ENCODE results near the gene WIPF1. TPM values are rescaled to one million over a fixed set of nuclear protein-coding genes. Genes with fewer than 3 reads are reported as not detected.
A peak's percentile ranks its signal among the peaks of the same experiment; 100 is the strongest.

Gene WIPF1
- total RNA-seq, 1 donor from 2014 or later = 14.2 TPM

DNA sequence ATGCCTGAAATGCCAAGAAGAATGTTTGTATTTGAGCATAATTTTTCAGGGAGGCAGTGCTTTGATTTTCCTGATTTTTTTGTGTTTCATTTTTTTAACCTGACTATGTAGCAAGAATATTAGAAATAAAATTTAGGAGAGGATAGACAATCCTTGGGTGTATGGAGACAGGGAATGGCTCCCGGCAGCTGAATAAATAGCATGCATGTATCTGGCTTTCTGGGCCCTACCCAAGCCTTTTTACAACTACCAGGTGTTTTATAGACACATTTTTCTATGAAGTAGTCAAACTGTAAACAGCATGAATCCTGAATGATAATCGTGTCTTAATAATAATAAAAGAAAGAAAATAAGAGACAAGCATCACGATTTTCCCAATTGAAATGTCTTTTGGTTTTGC is 52.4 kb downstream of the WIPF1 start:
- DNase-seq (ENCODE audit: low read depth) = no peak

DNA sequence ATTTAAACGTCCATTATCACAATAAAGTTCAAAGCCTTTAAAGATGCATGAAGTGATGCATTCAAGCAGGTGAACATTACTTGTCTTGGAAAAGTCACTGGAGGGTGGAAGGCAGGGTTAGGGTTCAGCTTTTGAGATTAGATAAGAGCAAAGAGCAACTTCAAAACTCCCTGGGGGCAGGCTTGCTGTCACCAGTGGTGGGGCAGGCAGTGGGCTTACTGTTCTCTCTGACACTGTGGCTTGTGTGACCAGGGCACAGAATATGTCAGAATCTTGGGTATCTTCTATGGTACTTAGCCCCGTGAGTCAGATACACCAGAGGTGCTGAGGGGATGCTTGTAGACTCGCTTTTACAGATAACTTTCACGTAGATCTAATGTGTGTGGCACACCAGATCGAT is 52.8 kb downstream of the WIPF1 start:
- no peak for DNase-seq (ENCODE audit: low read depth)

DNA sequence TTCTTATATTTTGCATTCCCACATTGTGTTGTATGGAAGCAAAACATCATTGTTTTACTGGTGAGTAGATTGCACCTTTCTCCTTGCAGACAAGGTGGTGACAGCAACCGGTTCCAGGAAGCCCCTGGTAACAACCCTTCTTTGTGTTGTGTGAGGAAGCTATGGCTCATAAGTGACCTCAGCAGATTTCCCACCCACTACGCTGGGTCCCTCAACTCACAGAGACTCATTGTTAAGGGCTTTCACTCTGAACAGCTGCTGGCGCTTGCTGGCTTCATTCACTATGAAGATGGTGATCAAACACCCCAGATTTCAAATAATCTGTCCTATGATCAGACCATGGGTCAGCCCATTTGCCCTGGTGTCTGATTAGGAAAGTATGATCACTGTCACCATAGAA is 53.4 kb downstream of the WIPF1 start:
- DNase-seq (ENCODE audit: low read depth) = no peak

DNA sequence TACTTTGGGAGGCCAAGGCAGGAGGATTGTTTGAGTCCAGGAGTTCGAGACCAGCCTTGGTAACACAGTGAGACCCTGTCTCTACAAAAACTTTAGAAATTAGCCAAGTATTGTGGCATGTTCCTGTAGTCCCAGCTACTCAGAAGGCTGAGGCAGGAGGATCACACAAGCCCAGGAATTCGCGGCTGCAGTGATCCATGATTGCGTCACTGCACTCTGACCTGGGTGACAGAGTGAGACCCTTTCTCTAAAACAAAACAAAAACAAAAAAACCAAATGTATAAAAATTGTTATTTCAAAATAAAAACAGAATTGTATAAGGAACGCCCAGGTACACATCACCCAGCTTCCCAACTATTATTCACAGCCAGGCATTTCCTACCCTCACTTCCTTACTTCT is 56.7 kb downstream of the WIPF1 start:
- no peak for DNase-seq (ENCODE audit: low read depth)

DNA sequence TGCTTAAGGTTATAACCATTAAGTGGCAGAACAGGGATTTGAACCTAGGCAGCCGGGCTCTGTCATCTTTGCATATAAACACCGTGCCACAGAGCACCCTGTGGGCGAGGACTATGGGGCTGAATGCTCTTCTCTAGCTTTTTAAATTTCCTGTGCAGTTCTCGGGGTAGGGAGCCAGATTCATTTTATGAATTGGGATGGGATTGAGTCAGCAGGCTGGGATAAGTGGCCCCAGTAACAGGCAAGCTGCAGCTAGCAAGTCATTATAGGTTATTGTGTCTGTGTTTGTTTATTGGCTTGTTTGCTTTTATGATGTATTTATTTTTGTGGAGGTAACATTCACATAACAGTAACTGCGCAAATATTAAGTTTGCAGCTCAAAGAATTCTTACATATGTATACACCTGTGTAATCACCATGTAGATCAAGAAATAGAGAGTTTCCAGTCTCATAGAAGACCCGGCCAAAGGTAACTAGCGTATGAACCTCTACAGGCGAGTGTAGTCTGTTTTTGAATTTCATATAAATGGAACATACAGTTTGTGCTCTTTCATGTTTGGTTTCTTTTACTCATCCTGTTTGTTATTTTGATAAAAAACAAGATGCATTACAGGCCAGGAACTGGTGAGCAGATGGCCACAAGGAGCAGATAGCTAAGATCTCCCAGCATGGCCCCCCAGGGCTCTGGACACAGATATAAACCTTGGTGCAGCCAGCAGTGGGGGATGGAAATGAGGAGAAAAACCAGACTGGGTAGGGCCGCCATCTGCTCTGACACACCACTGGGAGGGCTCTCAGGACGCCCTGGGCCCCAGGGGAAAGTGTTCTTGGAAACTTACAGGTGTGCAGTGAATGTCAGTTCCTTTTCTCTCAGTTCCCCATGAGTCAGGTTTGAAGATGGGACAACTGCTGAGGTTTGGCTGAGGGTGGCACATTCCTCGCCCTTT is 61.6 kb downstream of the WIPF1 start:
- DNase-seq (ENCODE audit: low read depth) = peak; percentile 20

DNA sequence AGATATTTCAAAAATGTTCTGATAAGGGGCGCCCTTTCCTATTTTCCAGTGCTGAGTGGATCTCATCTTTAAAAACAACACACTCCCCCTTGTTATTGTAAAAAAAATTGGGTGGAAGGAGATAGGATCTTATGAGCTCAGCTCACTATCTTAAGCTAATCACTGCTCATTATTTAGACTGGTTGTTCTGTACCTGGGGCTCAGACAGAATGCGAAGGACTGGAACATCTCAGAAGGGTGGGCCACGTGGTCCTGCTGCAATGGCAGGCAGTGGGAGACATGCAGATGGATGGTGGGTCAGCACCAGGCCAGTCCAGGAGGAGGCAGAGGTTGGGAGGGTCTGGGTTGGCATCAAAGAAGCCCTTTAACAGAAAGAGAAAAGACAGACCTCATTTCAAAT is 62.5 kb downstream of the WIPF1 start:
- DNase-seq (ENCODE audit: low read depth) = no peak

DNA sequence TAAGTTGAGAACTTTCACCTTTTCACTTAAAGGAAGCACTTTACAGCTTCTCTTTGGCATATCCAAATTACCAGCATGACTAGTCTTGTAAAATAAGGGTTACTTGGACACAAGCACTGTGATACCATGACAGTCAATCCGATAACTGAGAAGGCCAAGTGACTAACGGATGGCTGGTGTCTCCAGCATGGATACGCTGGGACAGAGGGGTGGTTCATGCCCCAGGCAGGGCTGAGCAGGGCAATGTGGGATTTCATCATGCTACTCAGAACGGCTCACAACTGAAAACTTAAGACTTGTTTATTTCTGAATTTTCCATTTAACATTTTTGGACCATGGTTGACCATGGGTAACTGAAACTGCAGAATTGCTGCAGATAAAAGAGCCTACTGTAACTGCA is 67.7 kb downstream of the WIPF1 start:
- no peak for DNase-seq (ENCODE audit: low read depth)

DNA sequence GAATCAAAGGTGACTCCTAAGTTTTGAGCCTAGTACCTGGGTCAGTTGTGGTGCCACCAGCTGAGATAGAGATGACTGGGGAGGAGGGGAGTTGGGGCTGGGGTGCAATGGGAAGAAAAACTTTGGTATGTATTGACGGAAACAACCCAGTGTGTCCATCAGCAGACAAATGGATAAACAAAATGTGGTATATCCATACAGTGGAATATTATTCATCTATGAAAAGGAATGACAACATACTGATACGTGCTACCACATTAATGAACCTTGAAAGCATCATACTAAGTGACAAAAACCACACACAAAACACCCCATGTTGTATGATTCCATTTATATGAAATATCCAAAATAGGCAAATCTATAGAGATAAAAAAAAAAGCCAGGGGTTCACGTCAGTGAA is 69.6 kb downstream of the WIPF1 start:
- no peak for DNase-seq (ENCODE audit: low read depth)

DNA sequence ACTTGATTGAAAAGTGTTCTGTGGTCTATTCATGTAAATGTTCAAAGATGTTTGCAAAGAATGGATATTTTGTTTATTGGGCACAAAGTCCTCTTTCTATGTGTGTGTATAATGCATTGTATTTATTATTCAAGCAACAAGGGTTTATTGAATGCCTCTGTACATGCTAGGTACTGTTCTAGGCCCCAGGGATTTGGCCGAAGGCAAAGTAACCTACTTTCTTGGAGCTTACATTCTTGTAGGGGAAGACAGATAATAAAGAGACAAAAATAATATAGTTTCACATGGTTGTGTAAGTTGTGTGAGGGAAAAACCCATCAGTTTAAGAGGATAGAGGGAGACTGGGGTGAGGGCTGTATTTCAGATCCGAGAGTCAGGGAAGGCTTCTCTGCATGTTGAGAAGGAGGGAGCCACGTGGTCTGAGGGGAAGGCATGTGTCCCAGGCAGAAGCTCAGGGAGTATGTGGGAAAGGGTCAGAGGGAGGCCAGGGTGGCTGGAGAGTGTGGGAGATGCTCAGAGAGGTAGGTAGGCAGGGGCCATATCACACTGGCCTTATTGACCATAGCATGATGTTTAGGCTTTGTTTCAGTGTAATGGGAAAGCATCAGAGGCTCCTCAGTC is 70.4 kb downstream of the WIPF1 start:
- DNase-seq (ENCODE audit: low read depth) = no peak

DNA sequence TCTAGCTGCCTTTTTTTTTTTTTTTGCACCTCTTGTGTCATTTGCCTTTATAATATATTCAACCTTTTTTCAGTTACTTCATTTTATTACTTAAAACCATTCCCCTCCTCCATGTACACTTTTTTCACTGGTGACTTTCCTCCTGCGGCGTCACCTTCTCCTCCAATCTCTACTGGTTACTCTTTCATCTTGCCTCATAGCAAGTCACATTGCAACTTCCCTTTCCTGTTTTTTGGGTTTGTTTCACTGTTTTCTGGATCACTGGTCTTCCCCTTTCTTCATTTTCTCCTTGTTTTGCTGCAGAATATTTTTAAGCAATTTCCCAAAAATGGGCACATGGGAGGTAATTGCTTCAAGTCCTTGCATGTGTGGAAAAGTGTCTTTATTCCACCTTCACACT is 73.1 kb downstream of the WIPF1 start:
- DNase-seq (ENCODE audit: low read depth) = no peak

DNA sequence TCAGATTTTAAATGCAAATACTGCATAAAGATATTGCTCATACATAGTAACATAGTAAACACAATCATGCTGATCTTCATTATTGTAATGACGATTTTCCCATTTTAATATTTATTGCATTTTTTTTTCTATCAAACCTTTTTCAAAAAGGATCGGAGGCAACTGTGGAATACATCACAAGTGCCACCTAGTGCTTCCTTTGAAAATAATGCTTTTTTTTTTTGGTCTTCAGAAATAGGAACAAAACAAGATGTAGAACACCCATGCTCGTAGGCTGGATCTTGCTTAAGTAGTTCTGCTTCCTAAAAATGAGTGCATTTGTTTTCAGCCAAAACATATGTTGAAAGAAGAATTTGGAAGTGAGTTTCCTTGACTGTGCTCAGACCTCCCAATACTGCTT is 75.1 kb downstream of the WIPF1 start:
- peak; percentile 27 for DNase-seq (ENCODE audit: low read depth)

DNA sequence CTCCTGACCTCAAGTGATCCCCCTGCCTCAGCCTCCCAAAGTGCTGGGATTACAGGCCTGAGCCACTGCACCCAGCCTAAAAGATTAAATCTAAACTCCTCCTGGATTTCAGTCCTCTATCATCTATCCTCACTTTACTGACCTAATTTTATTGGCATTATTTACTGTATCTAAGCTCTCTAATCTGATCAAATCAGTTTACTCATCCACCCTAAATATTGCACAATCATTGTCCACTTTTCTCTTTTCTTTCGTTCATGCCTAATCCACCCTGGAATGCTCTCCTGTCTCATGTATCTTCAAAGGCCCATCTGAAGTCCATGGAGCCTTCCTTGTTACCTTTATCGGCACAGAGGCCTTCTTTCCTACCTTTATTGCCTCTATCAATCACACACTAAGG is 79.2 kb downstream of the WIPF1 start:
- DNase-seq (ENCODE audit: low read depth) = no peak

DNA sequence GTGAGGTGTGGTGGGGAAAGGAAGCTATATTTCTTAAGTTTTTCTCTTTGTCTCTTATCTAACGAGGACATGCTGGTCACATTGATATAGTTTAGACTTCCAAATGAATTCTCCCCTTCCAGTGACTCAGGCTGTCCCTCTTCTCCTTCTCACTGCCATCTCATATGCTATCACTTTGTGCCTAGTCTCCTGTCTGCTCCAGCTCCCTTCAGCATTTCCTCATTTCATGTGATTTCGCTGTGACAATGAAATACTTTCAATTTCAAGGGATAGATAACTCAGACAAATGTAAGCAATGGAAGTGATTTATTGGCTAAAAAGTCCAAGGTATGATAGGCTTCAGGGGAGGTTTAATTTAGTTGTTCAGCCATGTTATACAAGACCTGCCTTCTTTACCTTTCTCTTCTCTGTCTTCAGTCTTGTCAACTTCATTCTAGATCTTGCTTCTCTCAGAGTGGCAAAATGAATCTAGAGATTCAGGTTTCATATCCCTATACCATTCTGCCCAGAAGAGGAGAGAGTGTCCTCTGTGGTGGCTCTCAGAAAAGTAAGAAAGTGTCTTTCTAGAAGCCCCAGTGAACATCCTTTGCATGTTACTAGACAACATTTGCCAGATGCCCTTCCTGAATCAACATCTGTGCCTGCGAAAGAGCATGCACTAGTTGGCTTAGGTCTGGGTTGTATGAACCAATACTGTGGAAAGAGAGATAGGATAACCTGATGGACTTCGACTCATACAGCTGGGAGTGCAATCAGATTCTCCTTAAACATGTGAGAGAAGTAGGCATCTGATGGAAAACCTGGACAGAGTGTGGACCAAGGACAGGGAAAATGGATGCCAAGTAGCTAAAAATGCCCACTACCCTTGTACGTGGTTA is 80.9 kb downstream of the WIPF1 start:
- DNase-seq (ENCODE audit: low read depth) = no peak

DNA sequence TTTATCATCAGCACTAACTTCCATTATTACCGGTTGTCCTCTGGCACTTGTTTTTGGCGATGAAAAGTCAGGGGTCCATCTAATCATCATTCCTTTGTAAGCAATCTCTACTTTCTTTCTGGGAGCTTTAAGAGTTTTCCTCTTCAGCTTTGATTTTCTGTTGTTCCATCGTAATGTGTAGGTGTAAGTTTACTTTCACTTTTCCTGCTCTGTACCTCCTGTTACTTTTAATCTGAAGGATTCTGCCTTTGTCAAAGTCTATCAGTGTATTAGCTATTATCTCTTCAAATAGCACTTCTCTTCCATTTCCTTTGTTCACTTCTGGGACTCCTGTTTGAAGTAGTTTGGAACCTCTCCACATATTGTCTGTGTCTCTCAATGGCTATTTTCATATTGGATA is 85.3 kb downstream of the WIPF1 start:
- no peak for DNase-seq (ENCODE audit: low read depth)

DNA sequence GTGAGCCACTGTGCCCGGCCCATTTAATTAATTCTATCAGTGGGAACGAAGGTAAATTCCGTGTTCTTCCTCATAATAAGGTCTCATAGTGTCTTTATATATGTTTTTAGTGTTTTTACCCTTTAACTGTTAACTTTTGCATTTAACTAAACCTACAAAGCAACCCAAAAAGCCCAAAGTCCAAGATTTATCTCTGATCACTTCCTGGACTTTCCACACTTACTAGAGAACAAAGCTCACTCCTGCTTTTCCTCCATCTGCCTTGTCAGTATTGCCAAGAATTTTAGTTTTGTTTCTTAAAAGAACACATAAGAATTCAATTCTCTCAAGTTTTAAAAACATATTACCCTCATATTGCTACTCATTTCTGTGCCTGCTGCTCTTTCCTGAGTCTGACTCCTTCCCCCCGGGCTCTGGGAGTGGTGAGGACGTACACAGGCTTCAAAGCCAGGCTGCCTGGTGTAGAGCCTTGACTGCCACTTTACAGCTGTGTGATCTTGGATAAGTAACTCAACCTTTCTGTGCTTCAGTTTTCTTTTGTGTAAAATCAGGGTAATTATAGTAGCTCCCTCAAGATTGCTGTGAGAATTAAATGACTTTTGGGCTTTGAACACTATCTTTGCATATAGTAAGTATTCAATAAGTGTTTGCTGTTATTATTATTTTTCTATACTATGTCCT is 85.9 kb downstream of the WIPF1 start:
- no peak for DNase-seq (ENCODE audit: low read depth)

DNA sequence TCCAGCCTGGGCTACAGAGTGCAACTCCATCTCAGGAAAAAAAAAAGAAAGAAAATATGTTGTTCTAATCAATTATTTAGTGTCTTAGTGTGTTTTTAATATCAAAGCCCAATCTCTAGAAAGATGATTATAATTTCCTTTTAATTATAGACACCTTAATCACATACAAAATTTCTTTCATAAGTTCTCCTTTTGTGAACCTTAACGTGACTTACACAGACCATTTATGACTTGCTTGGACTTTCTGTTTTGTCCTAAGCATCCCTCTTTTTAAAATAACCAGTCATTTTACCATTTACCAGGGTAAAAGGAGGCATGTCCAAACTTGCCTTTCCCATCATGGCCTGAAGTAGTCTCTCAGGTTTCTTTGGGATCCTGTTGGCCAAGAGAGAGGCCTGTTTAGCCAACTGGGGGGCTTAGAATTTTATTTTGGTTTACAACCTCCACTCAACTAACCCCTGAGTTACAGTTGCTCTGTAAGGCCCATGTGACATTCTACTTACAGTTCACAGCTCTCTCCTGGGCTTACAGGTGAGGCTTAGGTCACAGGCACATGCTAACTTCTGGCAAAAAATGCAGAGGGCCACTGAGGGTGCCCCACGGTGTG is 86.9 kb downstream of the WIPF1 start:
- DNase-seq (ENCODE audit: low read depth) = peak; percentile 9

Other genes starting within 250 kb of the WIPF1 start
- 51.6 and 53.7 TPM in 2 replicates for gene SCRN3, start 202.1 kb downstream of the WIPF1 start, total RNA-seq
- 5.6 and 7.3 TPM in 2 replicates for gene GPR155, start 110.8 kb downstream of the WIPF1 start, total RNA-seq
- gene CHRNA1, start 166.7 kb upstream of the WIPF1 start, total RNA-seq = 1,841 and 1,867 TPM in 2 replicates